ENCODE results near the gene NBAS. TPM values are rescaled to one million over a fixed set of nuclear protein-coding genes. Genes with fewer than 3 reads are reported as not detected.

NBAS gene
- total and polyA plus RNA-seq, 9 donors, result 25.8 to 48.9 (median 43.4) TPM

GRCh38 chr2:15400240-15400826, 160.8 kb downstream of the NBAS start:
- Histone ChIP-seq H3K27me3 (no peaks in the 10 kb centered on the region), H3K9me3 (no peaks in the 10 kb centered on the region), H3K27ac (no peak overlapping the region), H3K4me3 (no peak overlapping the region), H3K4me1 (ENCODE audit: insufficient read depth) (no peaks in the 10 kb centered on the region), H3K36me3 (no peaks in the 10 kb centered on the region)
- intact Hi-C loops (cut with DNase I), result no loop called here
- no peak for TF ChIP-seq POLR2A (IDR thresholded peaks at IDR 0.05)
- no peak for TF ChIP-seq CTCF (IDR thresholded peaks at IDR 0.05)
- no peak for TF ChIP-seq EP300 (IDR thresholded peaks at IDR 0.05)
- no peak for DNase-seq
- WGBS, 3 donors, result 88 to 93% (median 91%) methylated on average over 5 of the region's 5 CpGs

- TF ChIP-seq CTCF (IDR thresholded peaks at IDR 0.05) (no peak), POLR2A (IDR thresholded peaks at IDR 0.05) (no peak), EP300 (IDR thresholded peaks at IDR 0.05) (no peak)
- WGBS, 3 donors, result 96 to 100% (median 96%) methylated on average over 1 of the region's 1 CpG
- Histone ChIP-seq H3K36me3 (no peaks in the 10 kb centered on the region), H3K4me1 (ENCODE audit: insufficient read depth) (no peaks in the 10 kb centered on the region), H3K9me3 (no peaks in the 10 kb centered on the region), H3K4me3 (no peak overlapping the region), H3K27me3 (no peaks in the 10 kb centered on the region), H3K27ac (no peak overlapping the region)
- DNase-seq, result no peak
- intact Hi-C loops (cut with DNase I), result no loop called here
Observed at GRCh38 chr2:15399241-15399640, 161.9 kb downstream of the NBAS start.

- intact Hi-C loops (cut with DNase I), result no loop called here
- WGBS, 3 donors, result 46 to 100% (median 98%) methylated on average over 1 of the region's 1 CpG
- H3K9me3 ChIP-seq, result no peaks in the 10 kb centered on the region
- DNase-seq, result no peak
- no peaks in the 10 kb centered on the region for H3K4me1 ChIP-seq (ENCODE audit: insufficient read depth)
- H3K4me3 ChIP-seq, result no peak overlapping the region
- H3K27ac ChIP-seq, result no peak overlapping the region
- TF ChIP-seq POLR2A (IDR thresholded peaks at IDR 0.05) (no peak), CTCF (IDR thresholded peaks at IDR 0.05) (no peak), EP300 (IDR thresholded peaks at IDR 0.05) (no peak)
- no peaks in the 10 kb centered on the region for H3K27me3 ChIP-seq
- H3K36me3 ChIP-seq, result no peaks in the 10 kb centered on the region
Observed at GRCh38 chr2:15391751-15392150, 169.4 kb downstream of the NBAS start.

GRCh38 chr2:15389895-15390294, 171.2 kb downstream of the NBAS start:
- H3K36me3 ChIP-seq, result no peaks in the 10 kb centered on the region
- intact Hi-C loops (cut with DNase I), result no loop called here
- H3K27ac ChIP-seq, result no peak overlapping the region
- DNase-seq, result no peak
- TF ChIP-seq POLR2A (IDR thresholded peaks at IDR 0.05) (no peak), CTCF (IDR thresholded peaks at IDR 0.05) (no peak), EP300 (IDR thresholded peaks at IDR 0.05) (no peak)
- 67 to 74% (median 73%) methylated on average over 3 of the region's 3 CpGs for WGBS, 3 donors
- no peaks in the 10 kb centered on the region for H3K4me1 ChIP-seq (ENCODE audit: insufficient read depth)
- no peaks in the 10 kb centered on the region for H3K27me3 ChIP-seq
- no peak overlapping the region for H3K4me3 ChIP-seq
- H3K9me3 ChIP-seq, result no peaks in the 10 kb centered on the region

All from ovary (tissue), 9 donors.